HT1080 (cell line): ENCODE data around the gene TNFRSF14. TPM values are rescaled to one million over a fixed set of nuclear protein-coding genes. Genes with fewer than 3 reads are reported as not detected.

Experiments
- DNase-seq: peaks from one replicate; pipeline ENCODE4 v3.0.0-alpha.2; 2015; ENCODE audit warnings: low read depth
- polyA plus RNA-seq, 2 experiments: library from polyadenylated mRNA; depleted of rRNA; stranded (reverse); fragments of >200 nt; gene quantifications; 2 replicates each; pipeline ENCODE4 v1.2.3, GENCODE V29; 2015
- total RNA-seq: library from RNA; depleted of rRNA; stranded (reverse); fragments of >200 nt; shearing (Covaris generic); gene quantifications from 2 replicates; pipeline ENCODE4 v1.2.3, GENCODE V29; 2014; rRNA removed

TNFRSF14 gene
- 6.6 and 16.6 TPM in 2 replicates for total RNA-seq
- 10.9 and 12.5 TPM in 2 replicates for polyA plus RNA-seq (2015; cell fraction: cytosol; rRNA removed)
- 47.4 and 54.0 TPM in 2 replicates for polyA plus RNA-seq (2015; cell fraction: nucleus; rRNA removed)

GRCh38 chr1:2556277-2556677 is at the start of gene TNFRSF14:
Gene TNFRSF14 (plus strand): TSS chr1:2556371. CDS start chr1:2556665, 294 bp downstream.
- DNase-seq, result peak; percentile 51

- DNase-seq, result no peak
Observed at GRCh38 chr1:2506901-2507565, 49.1 kb upstream of the TNFRSF14 start.

- no peak for DNase-seq
Observed at GRCh38 chr1:2507744-2508155, 48.4 kb upstream of the TNFRSF14 start.

- DNase-seq, result no peak
Observed at GRCh38 chr1:2508180-2508579, 48.0 kb upstream of the TNFRSF14 start.

- DNase-seq, result no peak
Observed at GRCh38 chr1:2508751-2509150, 47.4 kb upstream of the TNFRSF14 start.

- no peak for DNase-seq
Observed at GRCh38 chr1:2509589-2509988, 46.6 kb upstream of the TNFRSF14 start.

- DNase-seq, result no peak
Observed at GRCh38 chr1:2510366-2511155, 45.6 kb upstream of the TNFRSF14 start.

- no peak for DNase-seq
Observed at GRCh38 chr1:2512862-2513421, 43.2 kb upstream of the TNFRSF14 start.

- no peak for DNase-seq
Observed at GRCh38 chr1:2513939-2514652, 42.1 kb upstream of the TNFRSF14 start.

- no peak for DNase-seq
Observed at GRCh38 chr1:2514863-2515762, 41.1 kb upstream of the TNFRSF14 start.

- DNase-seq, result no peak
Observed at GRCh38 chr1:2515763-2516080, 40.4 kb upstream of the TNFRSF14 start.

GRCh38 chr1:2516124-2516523 is 40.0 kb upstream of the TNFRSF14 start:
- no peak for DNase-seq

GRCh38 chr1:2516946-2517345 is 39.2 kb upstream of the TNFRSF14 start:
- no peak for DNase-seq

- no peak for DNase-seq
Observed at GRCh38 chr1:2517966-2518365, 38.2 kb upstream of the TNFRSF14 start.

- DNase-seq, result no peak
Observed at GRCh38 chr1:2518528-2518927, 37.6 kb upstream of the TNFRSF14 start.

GRCh38 chr1:2519029-2519685 is 37.0 kb upstream of the TNFRSF14 start:
- no peak for DNase-seq

- DNase-seq, result no peak
Observed at GRCh38 chr1:2519729-2520128, 36.4 kb upstream of the TNFRSF14 start.

GRCh38 chr1:2520206-2520605 is 36.0 kb upstream of the TNFRSF14 start:
- no peak for DNase-seq

- no peak for DNase-seq
Observed at GRCh38 chr1:2520806-2521205, 35.4 kb upstream of the TNFRSF14 start.

- no peak for DNase-seq
Observed at GRCh38 chr1:2522230-2522629, 33.9 kb upstream of the TNFRSF14 start.
